GM21390 (cell line): Measurements from ENCODE around the gene TSSK1B.
"Not testable (repeated sequence)": the region's sequence is repeated elsewhere in the genome, so short reads cannot be mapped to it uniquely, and the experiment has no call there.

ENCODE experiments used
- ATAC-seq: cut with Tn5 transposase; IDR thresholded peaks from one replicate; pipeline ENCODE4 v1.9.1; 2021; ENCODE audit not compliant: unreplicated experiment

Gene TSSK1B

GRCh38 chr5:113404269-113404668 is 30.5 kb downstream of the TSSK1B start:
- no peak for ATAC-seq

DNA sequence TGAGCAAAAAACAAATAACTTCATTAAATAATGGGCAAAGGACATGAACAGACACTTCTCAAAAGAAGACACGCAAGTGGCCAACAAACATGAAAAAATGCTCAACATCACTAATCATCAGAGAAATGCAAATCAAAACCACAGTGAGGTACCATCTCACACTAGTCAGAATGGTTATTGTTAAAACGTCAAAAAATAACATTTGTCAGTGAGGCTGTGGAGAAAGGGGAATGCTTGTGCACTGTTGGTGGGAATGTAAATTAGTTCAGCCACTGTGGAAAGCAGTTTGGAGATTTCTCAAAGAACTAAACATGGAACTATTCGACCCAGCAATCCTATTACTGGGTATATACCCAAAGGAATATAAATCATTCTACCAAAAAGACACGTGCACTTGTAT is 36.8 kb downstream of the TSSK1B start:
- not testable (repeated sequence) for ATAC-seq

DNA sequence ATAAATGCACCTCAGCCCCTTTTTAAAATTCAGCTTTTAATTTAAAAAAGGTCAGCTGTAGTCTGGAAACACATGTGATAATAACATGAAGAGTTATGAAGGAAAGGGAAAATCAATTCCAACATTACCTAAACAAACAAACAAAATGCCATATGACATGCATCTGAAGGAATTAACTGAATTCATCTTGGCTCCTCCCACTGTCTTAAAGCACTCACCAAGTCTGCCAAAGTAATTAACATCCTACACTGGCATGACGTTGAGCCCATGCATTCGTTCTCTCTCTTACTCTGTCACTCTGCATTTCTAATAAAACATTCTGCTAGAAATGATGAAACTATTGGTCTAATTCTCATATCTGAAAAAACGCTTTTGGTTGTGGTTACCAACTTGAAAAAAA is 37.7 kb downstream of the TSSK1B start:
- no peak for ATAC-seq

- ATAC-seq = no peak
Observed at GRCh38 chr5:113394658-113395057, 40.1 kb downstream of the TSSK1B start.

GRCh38 chr5:113390224-113390623 is 44.6 kb downstream of the TSSK1B start:
- ATAC-seq = no peak

DNA sequence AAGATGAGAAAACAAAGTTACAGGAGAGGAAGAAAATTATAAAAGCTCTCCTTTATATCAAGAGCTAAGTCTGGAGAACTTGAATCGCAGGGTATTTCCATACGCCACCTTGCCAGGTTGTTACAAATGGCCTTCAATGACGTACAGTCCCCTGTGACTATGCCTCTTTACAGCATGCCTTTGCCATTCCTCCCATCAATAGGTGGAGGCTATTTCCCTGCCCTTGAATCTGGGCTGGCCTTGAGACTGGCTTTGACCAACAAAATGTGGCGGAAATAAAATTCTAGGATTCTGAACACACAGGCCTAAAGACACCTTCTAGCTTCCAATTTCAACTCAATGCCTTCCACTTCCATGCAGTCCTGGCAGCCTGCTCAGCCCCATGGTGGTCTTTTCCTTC is 45.7 kb downstream of the TSSK1B start:
- ATAC-seq = no peak

GRCh38 chr5:113387844-113388243 is 46.9 kb downstream of the TSSK1B start:
- no peak for ATAC-seq

DNA sequence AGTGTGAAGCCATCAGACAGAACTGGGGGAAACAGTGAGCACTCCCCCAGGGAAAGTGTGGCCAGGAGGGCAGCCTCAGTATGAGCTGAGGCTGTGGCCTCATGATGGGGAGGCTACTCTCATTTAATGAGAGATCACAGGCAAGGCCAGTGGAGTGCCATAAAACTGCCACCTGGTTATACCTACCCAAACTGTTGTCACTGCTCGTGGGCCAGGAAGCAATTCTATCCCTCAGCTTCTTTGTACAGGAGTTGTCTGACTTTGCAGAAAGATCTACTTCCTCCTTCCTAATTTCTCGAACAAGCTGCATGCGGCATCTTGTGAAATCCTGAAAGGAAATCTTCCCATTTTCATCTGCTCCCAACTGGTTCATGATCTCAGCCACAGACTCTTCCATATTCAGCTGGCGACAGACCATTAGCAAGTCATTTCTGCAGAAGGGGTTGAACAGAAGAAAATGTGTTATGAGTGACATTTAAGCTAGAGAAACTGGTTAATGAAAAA is 50.0 kb downstream of the TSSK1B start:
- no peak for ATAC-seq

DNA sequence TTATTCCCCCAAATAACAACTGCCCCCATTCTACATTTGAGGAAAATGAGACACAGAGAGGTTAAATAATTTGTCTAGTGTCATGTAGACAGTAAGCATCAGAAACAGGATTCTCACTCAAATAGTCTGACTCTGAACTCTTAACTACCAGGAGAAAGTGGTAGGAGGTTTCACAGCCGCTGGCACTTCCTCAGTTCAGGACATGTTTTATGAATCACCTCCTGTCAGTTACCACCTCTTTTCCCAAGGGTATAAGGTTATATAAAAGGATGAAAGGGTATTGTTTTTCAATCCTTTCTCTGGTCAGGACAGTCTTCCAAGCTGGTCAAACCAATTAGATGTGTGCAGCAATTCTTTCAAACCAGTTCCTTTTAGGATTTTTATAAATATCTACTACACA is 52.1 kb downstream of the TSSK1B start:
- no peak for ATAC-seq
